ENCODE results near the gene ATP11A. TPM values are rescaled to one million over a fixed set of nuclear protein-coding genes. Genes with fewer than 3 reads are reported as not detected.

Gene ATP11A
- total RNA-seq, 5 donors from 2014 or later (not counting 1 experiment from before 2014, with no cell fraction given), result 35.7 to 57.1 (median 48.5) TPM

DNA sequence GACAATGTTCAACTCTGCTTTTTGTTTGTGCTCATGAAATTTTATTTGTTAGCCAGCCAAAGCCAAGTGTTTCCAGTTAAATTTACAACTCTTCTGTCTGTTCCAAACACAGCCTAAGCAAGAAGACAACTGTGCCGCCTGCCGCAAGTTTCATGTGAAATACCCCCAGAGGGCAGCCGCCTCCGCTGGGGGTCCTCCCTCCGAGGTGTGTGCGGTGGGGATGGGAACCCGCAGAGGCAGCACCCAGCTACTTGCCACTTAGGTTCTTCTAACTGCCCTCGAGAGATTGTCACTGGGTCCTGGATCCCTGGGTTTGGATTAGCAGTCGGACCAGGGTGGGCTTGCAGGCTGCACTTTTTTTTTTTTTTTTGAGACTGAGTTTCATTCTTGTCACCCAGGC, 28.5 kb downstream of the ATP11A start:
- no peak overlapping the region for H3K4me3 ChIP-seq (ENCODE audit: control insufficient read depth in 1 of 2, extremely low read depth in 1 of 2, low read length in 1 of 2)
- no peaks in the 10 kb centered on the region for H3K9me3 ChIP-seq
- ChIA-PET CTCF (no interaction called here), POLR2A (no interaction called here)
- no peaks in the 10 kb centered on the region for H3K27me3 ChIP-seq (replicated peaks in 1 of 2; ENCODE audit: control insufficient read depth in 2 of 2, extremely low read depth in 1 of 2, insufficient read depth in 2 of 2, low read length in 1 of 2)
- no peaks in the 10 kb centered on the region for H3K9me3 Mint-ChIP-seq
- no peak overlapping the region for H3K4me3 Mint-ChIP-seq
- H3K4me1 Mint-ChIP-seq, result peaks cover 26 to 39% (median 34%) of the 10 kb centered on the region in 3 donors
- no peaks in the 10 kb centered on the region for H3K4me1 ChIP-seq (ENCODE audit: control insufficient read depth in 1 of 2, extremely low read depth in 1 of 2, insufficient read depth in 2 of 2, low read length in 2 of 2)
- H3K27ac ChIP-seq (ENCODE audit: low read length), result no peak overlapping the region
- H3K27me3 Mint-ChIP-seq, result no peaks in the 10 kb centered on the region
- ATAC-seq (replicated peaks in 1 of 4) (no peak), DNase-seq (no peak)
- H3K27ac Mint-ChIP-seq, result no peak overlapping the region
- 100% methylated on average over 3 of the region's 9 CpGs for WGBS (ENCODE audit: insufficient coverage)
- peaks cover 21% of the 10 kb centered on the region for H3K36me3 Mint-ChIP-seq
- no peaks in the 10 kb centered on the region for H3K36me3 ChIP-seq (ENCODE audit: control insufficient read depth in 2 of 2, extremely low read depth in 1 of 2, insufficient read depth in 1 of 2, low read length in 1 of 2)

DNA sequence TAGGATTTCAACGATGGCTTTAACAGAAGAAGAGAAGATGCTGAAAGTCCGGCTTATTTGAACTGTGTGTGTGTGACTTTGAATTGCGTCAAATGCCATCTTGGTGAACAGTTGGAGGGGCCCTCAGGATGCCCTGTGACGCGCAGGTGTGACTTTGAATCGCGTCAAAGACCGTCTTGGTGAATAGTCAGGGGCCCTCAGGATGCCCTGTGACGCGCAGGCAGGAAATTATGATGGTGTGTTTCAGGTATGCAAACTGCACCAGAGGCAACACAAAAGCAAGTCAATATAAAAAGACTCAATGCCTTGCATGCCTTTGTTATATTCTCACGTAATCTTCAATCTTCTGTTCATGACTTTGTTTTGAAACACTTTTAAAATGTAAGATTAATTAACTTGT, 29.2 kb downstream of the ATP11A start:
- peaks cover 21% of the 10 kb centered on the region for H3K36me3 Mint-ChIP-seq
- H3K4me1 Mint-ChIP-seq, result peaks cover 29 to 42% (median 41%) of the 10 kb centered on the region in 3 donors
- CTCF ChIA-PET, result no interaction called here
- H3K36me3 ChIP-seq (ENCODE audit: control insufficient read depth in 2 of 2, extremely low read depth in 1 of 2, insufficient read depth in 1 of 2, low read length in 1 of 2), result no peaks in the 10 kb centered on the region
- WGBS (ENCODE audit: insufficient coverage), result 84% methylated on average over 7 of the region's 11 CpGs
- H3K4me3 Mint-ChIP-seq, result no peak overlapping the region
- no peak for DNase-seq
- H3K27me3 Mint-ChIP-seq, result no peaks in the 10 kb centered on the region
- H3K4me3 ChIP-seq (ENCODE audit: control insufficient read depth in 1 of 2, extremely low read depth in 1 of 2, low read length in 1 of 2), result no peak overlapping the region
- H3K27ac Mint-ChIP-seq, result no peak overlapping the region
- no peaks in the 10 kb centered on the region for H3K4me1 ChIP-seq (ENCODE audit: control insufficient read depth in 1 of 2, extremely low read depth in 1 of 2, insufficient read depth in 2 of 2, low read length in 2 of 2)
- POLR2A ChIA-PET, result no interaction called here
- no peak overlapping the region for H3K27ac ChIP-seq (ENCODE audit: low read length)
- no peaks in the 10 kb centered on the region for H3K9me3 ChIP-seq
- no peaks in the 10 kb centered on the region for H3K27me3 ChIP-seq (replicated peaks in 1 of 2; ENCODE audit: control insufficient read depth in 2 of 2, extremely low read depth in 1 of 2, insufficient read depth in 2 of 2, low read length in 1 of 2)
- no peaks in the 10 kb centered on the region for H3K9me3 Mint-ChIP-seq
- ATAC-seq (replicated peaks in 1 of 4), result no peak

DNA sequence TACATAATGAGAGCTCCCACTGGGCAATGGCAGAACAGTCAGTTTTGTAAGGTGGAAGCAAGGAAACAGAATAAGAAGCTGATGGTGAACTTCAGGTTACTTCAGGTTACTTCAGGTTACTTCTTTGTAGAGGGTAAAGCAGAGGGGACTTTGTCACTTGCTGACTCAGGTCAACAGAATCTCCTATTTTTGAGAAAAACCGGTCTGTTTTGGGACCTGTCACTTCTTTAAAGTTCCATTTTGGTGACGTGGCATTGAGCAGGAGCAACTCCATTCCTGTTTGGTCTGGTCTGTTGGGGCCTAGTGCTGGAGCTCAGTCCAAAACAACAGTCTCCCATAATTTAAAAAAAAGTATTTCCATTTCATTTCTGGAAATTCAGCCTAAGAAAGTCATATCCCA, 29.7 kb downstream of the ATP11A start:
- Mint-ChIP-seq H3K4me3 (no peak overlapping the region), H3K27me3 (no peaks in the 10 kb centered on the region)

GRCh38 chr13:112720251-112720650, 30.4 kb downstream of the ATP11A start:
- Mint-ChIP-seq H3K9me3 (no peaks in the 10 kb centered on the region), H3K27ac (peak overlapping the region in 1 of 2 donors; percentile 18), H3K4me3 (no peak overlapping the region), H3K27me3 (no peaks in the 10 kb centered on the region), H3K4me1 (peaks cover 31 to 51% (median 46%) of the 10 kb centered on the region in 3 donors), H3K36me3 (peaks cover 14% of the 10 kb centered on the region)
- Histone ChIP-seq H3K4me3 (ENCODE audit: control insufficient read depth in 1 of 2, extremely low read depth in 1 of 2, low read length in 1 of 2) (no peak overlapping the region), H3K27ac (ENCODE audit: low read length) (no peak overlapping the region), H3K9me3 (no peaks in the 10 kb centered on the region), H3K27me3 (replicated peaks in 1 of 2; ENCODE audit: control insufficient read depth in 2 of 2, extremely low read depth in 1 of 2, insufficient read depth in 2 of 2, low read length in 1 of 2) (no peaks in the 10 kb centered on the region), H3K4me1 (ENCODE audit: control insufficient read depth in 1 of 2, extremely low read depth in 1 of 2, insufficient read depth in 2 of 2, low read length in 2 of 2) (peaks cover 2 to 9% of the 10 kb centered on the region in 2 experiments), H3K36me3 (ENCODE audit: control insufficient read depth in 2 of 2, extremely low read depth in 1 of 2, insufficient read depth in 1 of 2, low read length in 1 of 2) (peaks cover 2 to 5% of the 10 kb centered on the region in 2 donors)
- 98% methylated on average over 12 of the region's 17 CpGs for WGBS (ENCODE audit: insufficient coverage)
- ChIA-PET POLR2A (no interaction called here), CTCF (no interaction called here)
- no peak for ATAC-seq (replicated peaks in 1 of 4)
- DNase-seq, result no peak

More for the DNA sequence above, 29.7 kb downstream of the ATP11A start:
- Mint-ChIP-seq H3K9me3 (no peaks in the 10 kb centered on the region), H3K36me3 (peaks cover 20% of the 10 kb centered on the region), H3K4me1 (peaks cover 31 to 45% (median 41%) of the 10 kb centered on the region in 3 donors), H3K27ac (no peak overlapping the region)
- H3K27ac ChIP-seq (ENCODE audit: low read length), result no peak overlapping the region
- WGBS (ENCODE audit: insufficient coverage), result 86% methylated on average over 1 of the region's 2 CpGs
- no peaks in the 10 kb centered on the region for H3K9me3 ChIP-seq
- ChIA-PET CTCF (no interaction called here), POLR2A (no interaction called here)
- H3K4me3 ChIP-seq (ENCODE audit: control insufficient read depth in 1 of 2, extremely low read depth in 1 of 2, low read length in 1 of 2), result no peak overlapping the region
- DNase-seq (no peak), ATAC-seq (replicated peaks in 1 of 4) (no peak)
- H3K36me3 ChIP-seq (ENCODE audit: control insufficient read depth in 2 of 2, extremely low read depth in 1 of 2, insufficient read depth in 1 of 2, low read length in 1 of 2), result peaks cover under 1 to 1% of the 10 kb centered on the region in 2 donors
- H3K27me3 ChIP-seq (replicated peaks in 1 of 2; ENCODE audit: control insufficient read depth in 2 of 2, extremely low read depth in 1 of 2, insufficient read depth in 2 of 2, low read length in 1 of 2), result no peaks in the 10 kb centered on the region
- H3K4me1 ChIP-seq (ENCODE audit: control insufficient read depth in 1 of 2, extremely low read depth in 1 of 2, insufficient read depth in 2 of 2, low read length in 2 of 2), result peaks cover 0 to 2% of the 10 kb centered on the region in 2 experiments

DNA sequence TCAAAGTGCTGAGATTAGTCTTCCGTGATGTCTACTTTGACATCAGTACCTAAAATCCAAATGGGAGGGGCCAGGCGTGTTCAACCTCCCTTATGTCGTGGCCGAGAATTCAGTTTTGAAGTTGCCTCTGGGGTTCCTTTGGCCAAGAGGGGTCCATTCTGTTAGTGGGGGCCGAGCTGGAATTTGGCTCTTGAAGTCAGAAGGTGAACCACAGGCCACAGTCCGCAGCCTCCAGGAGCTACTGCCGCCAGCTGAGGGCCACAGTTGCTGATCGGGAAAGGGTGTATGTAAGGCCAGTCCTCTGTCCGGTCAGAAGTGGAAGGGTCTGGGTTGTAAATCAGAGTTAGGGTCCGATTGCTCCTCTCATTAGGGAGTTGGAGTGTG, 31.0 kb downstream of the ATP11A start:
- Histone ChIP-seq H3K27me3 (replicated peaks in 1 of 2; ENCODE audit: control insufficient read depth in 2 of 2, extremely low read depth in 1 of 2, insufficient read depth in 2 of 2, low read length in 1 of 2) (no peaks in the 10 kb centered on the region), H3K4me1 (ENCODE audit: control insufficient read depth in 1 of 2, extremely low read depth in 1 of 2, insufficient read depth in 2 of 2, low read length in 2 of 2) (peaks cover 6 to 14% of the 10 kb centered on the region in 2 experiments), H3K36me3 (ENCODE audit: control insufficient read depth in 2 of 2, extremely low read depth in 1 of 2, insufficient read depth in 1 of 2, low read length in 1 of 2) (peaks cover 2 to 5% of the 10 kb centered on the region in 2 donors), H3K4me3 (ENCODE audit: control insufficient read depth in 1 of 2, extremely low read depth in 1 of 2, low read length in 1 of 2) (no peak overlapping the region), H3K27ac (ENCODE audit: low read length) (no peak overlapping the region), H3K9me3 (no peaks in the 10 kb centered on the region)
- Mint-ChIP-seq H3K36me3 (peaks cover 14% of the 10 kb centered on the region), H3K4me3 (no peak overlapping the region), H3K27ac (peak overlapping the region in 1 of 2 donors; percentile 75), H3K4me1 (peaks cover 37 to 57% (median 51%) of the 10 kb centered on the region in 3 donors), H3K9me3 (no peaks in the 10 kb centered on the region), H3K27me3 (no peaks in the 10 kb centered on the region)
- WGBS (ENCODE audit: insufficient coverage), result 96% methylated on average over 10 of the region's 10 CpGs
- ATAC-seq (replicated peaks in 1 of 4) (no peak), DNase-seq (no peak)
- CTCF ChIA-PET, result no interaction called here
- POLR2A ChIA-PET, result no interaction called here

GRCh38 chr13:112721198-112722104, 31.6 kb downstream of the ATP11A start:
- peaks cover 12 to 21% of the 10 kb centered on the region in 2 experiments for H3K4me1 ChIP-seq (ENCODE audit: control insufficient read depth in 1 of 2, extremely low read depth in 1 of 2, insufficient read depth in 2 of 2, low read length in 2 of 2)
- H3K27ac Mint-ChIP-seq, result peak overlapping the region in 1 of 2 donors; percentile 75
- no peaks in the 10 kb centered on the region for H3K27me3 Mint-ChIP-seq
- H3K4me1 Mint-ChIP-seq, result peaks cover 43 to 63% (median 58%) of the 10 kb centered on the region in 3 donors
- WGBS (ENCODE audit: insufficient coverage), result 88% methylated on average over 20 of the region's 26 CpGs
- peaks cover 14% of the 10 kb centered on the region for H3K36me3 Mint-ChIP-seq
- no peak overlapping the region for H3K4me3 Mint-ChIP-seq
- DNase-seq (no peak), ATAC-seq (replicated peaks in 1 of 4) (no peak)
- CTCF ChIA-PET, result interaction anchor here in 1 of 2 donors (0.6 kb wide), 1 partner anchor 430 kb away, joined by 4 read pairs; no protein-coding TSS in a partner anchor
- H3K36me3 ChIP-seq (ENCODE audit: control insufficient read depth in 2 of 2, extremely low read depth in 1 of 2, insufficient read depth in 1 of 2, low read length in 1 of 2), result peaks cover 2 to 5% of the 10 kb centered on the region in 2 donors
- H3K27me3 ChIP-seq (replicated peaks in 1 of 2; ENCODE audit: control insufficient read depth in 2 of 2, extremely low read depth in 1 of 2, insufficient read depth in 2 of 2, low read length in 1 of 2), result no peaks in the 10 kb centered on the region
- POLR2A ChIA-PET, result no interaction called here
- no peak overlapping the region for H3K27ac ChIP-seq (ENCODE audit: low read length)
- H3K4me3 ChIP-seq (ENCODE audit: control insufficient read depth in 1 of 2, extremely low read depth in 1 of 2, low read length in 1 of 2), result no peak overlapping the region
- H3K9me3 ChIP-seq, result no peaks in the 10 kb centered on the region
- no peaks in the 10 kb centered on the region for H3K9me3 Mint-ChIP-seq

Measured in T-cell (primary cell).